Activated T-cell treated with anti-CD3 and anti-CD28 coated beads for 1 hour (primary cell): ENCODE measurements around the gene AGA.

Experiments
- DNase-seq: peaks from one replicate; pipeline ENCODE4 v3.0.0-alpha.2; 2020; ENCODE audit warnings: low read depth

Gene AGA

GRCh38 chr4:177386278-177386815, 55.9 kb downstream of the AGA start:
- DNase-seq = no peak

- no peak for DNase-seq
Measured at GRCh38 chr4:177385576-177386277, 56.5 kb downstream of the AGA start.

DNA sequence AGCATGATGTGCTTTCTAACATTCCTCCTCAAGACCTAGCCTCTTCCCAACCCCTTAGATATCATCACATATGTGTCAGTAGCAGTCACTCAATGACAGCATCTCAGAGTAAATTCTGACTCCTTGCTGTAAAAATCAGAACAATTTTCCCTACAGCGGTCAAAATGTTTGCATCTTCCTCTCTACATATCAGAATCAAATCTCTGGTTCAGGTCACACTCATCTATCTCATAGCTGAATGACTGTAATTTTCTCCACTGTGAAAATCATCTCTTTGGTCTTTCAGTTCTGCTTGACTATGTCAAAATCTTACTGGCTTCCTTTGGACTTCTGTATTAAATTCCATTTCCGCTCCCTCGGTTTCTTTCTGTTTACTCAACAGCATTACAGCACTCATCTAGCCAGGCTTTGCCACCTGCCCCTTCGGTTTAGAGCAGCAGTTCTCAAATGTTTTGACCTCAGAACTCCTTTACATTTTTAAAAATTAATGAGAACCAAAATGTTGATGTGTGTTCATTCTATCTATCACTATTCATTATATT, 57.3 kb downstream of the AGA start:
- no peak for DNase-seq

DNA sequence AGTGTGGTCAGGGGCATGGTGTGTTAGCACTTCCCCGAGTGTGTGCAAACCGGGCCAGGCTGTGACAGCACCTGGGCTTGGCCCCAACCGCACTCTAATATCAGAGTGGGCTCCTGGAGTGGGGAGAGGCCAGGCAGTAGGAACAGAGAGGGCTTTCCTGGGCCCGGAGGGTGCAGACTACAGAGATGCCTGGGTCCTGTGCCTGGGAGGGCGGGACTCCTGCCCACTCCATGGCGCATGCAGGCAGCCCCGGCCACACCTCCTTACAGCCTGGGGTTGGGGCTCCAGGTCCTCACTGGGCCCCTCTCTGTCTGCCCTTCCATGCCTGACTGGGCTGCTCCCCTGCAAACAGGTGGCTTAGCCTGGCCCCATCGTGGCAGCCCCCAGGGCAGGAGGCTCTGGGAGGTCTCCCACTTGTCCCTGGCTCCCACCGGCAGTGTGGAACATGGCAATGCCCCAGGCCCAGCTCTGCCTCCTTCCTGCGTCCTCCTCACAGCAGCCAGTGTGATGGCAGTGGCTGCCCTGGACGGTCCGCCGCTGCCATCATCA, 60.4 kb downstream of the AGA start:
- DNase-seq = no peak
